Endothelial cell of umbilical vein (primary cell): ENCODE measurements around the gene RAMP2. TPM values are rescaled to one million over a fixed set of nuclear protein-coding genes. Genes with fewer than 3 reads are reported as not detected.
A peak's percentile ranks its signal among the peaks of the same experiment; 100 is the strongest.

ENCODE experiments used
- BruUV-seq: library from RNA; stranded (reverse); fragments of 400-500 nt; replicated peaks from 2 replicates; lab custom pipeline; 2021; lab: Mats Ljungman, UMichigan
- CTCF ChIA-PET: fragments of 300-600, 350-600 bp; sonication (Branson Sonifier 250); formaldehyde crosslinking; loops from one replicate; lab custom pipeline; 2021; ENCODE audit warnings: antibody characterized with exemption, inconsistent platforms; lab: Charles Lee
- POLR2A ChIA-PET: fragments of 300-600, 350-600 bp; sonication (Branson Sonifier 250); formaldehyde crosslinking; loops from one replicate; lab custom pipeline; 2021; ENCODE audit warnings: antibody characterized with exemption, inconsistent platforms; lab: Charles Lee
- DNase-seq: peaks from one replicate; pipeline ENCODE4 v3.0.0-alpha.2; 2011; ENCODE audit warnings: low read depth, low spot score
- FAIRE-seq: peaks from 2 replicates; lab custom pipeline; 2011; peaks lifted over from hg19 to GRCh38; lab: Jason Lieb, UNC
- H2AFZ ChIP-seq: 2 replicates; pipeline ENCODE4 v1.6.0; 2012; ENCODE audit warnings: low read depth, low read length, control low read depth, inconsistent platforms
- H3K27ac ChIP-seq: 2 replicates; pipeline ENCODE4 v1.5.1; 2011; ENCODE audit warnings: low read depth, mild to moderate bottlenecking, control low read depth, low read length, moderate library complexity; ENCODE audit not compliant: insufficient read depth
- H3K27me3 ChIP-seq, 2 experiments: 2 replicates each; pipeline versions ENCODE4 v1.6.0 to v1.6.1; 2011; ENCODE audit warnings: low read length in 2 of 2, mixed read lengths in 1 of 2; ENCODE audit not compliant: control insufficient read depth in 2 of 2, insufficient read depth in 2 of 2
- H3K36me3 ChIP-seq, 2 experiments: 2 replicates in 1 of 2; 3 replicates in 1 of 2; pipeline ENCODE4 v1.5.1; 2011; ENCODE audit warnings: low read length in 2 of 2, mild to moderate bottlenecking in 1 of 2, moderate library complexity in 1 of 2; ENCODE audit not compliant: control insufficient read depth in 2 of 2, insufficient read depth in 2 of 2; ENCODE audit errors: extremely low read depth in 1 of 2
- H3K4me1 ChIP-seq: 3 replicates; pipeline ENCODE4 v1.5.1; 2011; ENCODE audit warnings: mild to moderate bottlenecking, low read length; ENCODE audit not compliant: control insufficient read depth, insufficient read depth; ENCODE audit errors: extremely low read depth
- H3K4me2 ChIP-seq: 2 replicates; pipeline ENCODE4 v1.6.1; 2011; ENCODE audit warnings: low read length, control low read depth, mixed read lengths; ENCODE audit not compliant: insufficient read depth
- H3K4me3 ChIP-seq, 3 experiments: fragments of 200-600 bp in 1 of 3; sonication (generic), shearing (Covaris generic) in 1 of 3; replicated peaks in 1 of 3; 2 replicates each; pipeline ENCODE4 v1.5.1; 2011 to 2016; ENCODE audit warnings: control low read depth in 3 of 3, low read length in 3 of 3, mild to moderate bottlenecking in 2 of 3, inconsistent platforms in 1 of 3, low read depth in 1 of 3, moderate library complexity in 1 of 3; ENCODE audit not compliant: insufficient read depth in 1 of 3
- H3K79me2 ChIP-seq: 2 replicates; pipeline ENCODE4 v1.6.0; 2012; ENCODE audit warnings: low read length, inconsistent platforms; ENCODE audit not compliant: control insufficient read depth, insufficient read depth
- H3K9ac ChIP-seq: replicated peaks from 2 replicates; pipeline ENCODE3; 2011; ENCODE audit warnings: low read length, control low read depth; ENCODE audit not compliant: insufficient read depth; ENCODE audit errors: extremely low read depth
- H3K9me1 ChIP-seq: replicated peaks from 3 replicates; pipeline ENCODE4 v1.6.0; 2011; ENCODE audit warnings: mild to moderate bottlenecking, low read length; ENCODE audit not compliant: control insufficient read depth, insufficient read depth; ENCODE audit errors: extremely low read depth
- H3K9me3 ChIP-seq: replicated peaks from 2 replicates; pipeline ENCODE4 v1.5.1; 2012; ENCODE audit warnings: low read length, inconsistent platforms; ENCODE audit not compliant: control insufficient read depth, insufficient read depth
- H4K20me1 ChIP-seq: replicated peaks from 2 replicates; pipeline ENCODE3; 2011; ENCODE audit warnings: mild to moderate bottlenecking, low read length; ENCODE audit not compliant: control insufficient read depth, insufficient read depth; ENCODE audit errors: extremely low read depth
- EZH2 ChIP-seq: IDR thresholded peaks from 2 replicates; pipeline ENCODE4 v1.6.1; 2012; ENCODE audit warnings: borderline replicate concordance, low read depth, mild to moderate bottlenecking, moderate library complexity, low read length, inconsistent platforms; ENCODE audit not compliant: severe bottlenecking
- FOS ChIP-seq: IDR thresholded peaks from 2 replicates; pipeline ENCODE4 v1.6.1; 2011; ENCODE audit warnings: mild to moderate bottlenecking, low read length, moderate library complexity, borderline replicate concordance; ENCODE audit not compliant: insufficient read depth
- GATA2 ChIP-seq: IDR thresholded peaks from 2 replicates; pipeline ENCODE4 v1.7.0; 2011; ENCODE audit warnings: low read depth, mild to moderate bottlenecking, moderate library complexity, mixed read lengths, low read length; ENCODE audit not compliant: insufficient read length, insufficient read depth
- JUN ChIP-seq: IDR thresholded peaks from 2 replicates; pipeline ENCODE4 v1.6.1; 2011; ENCODE audit warnings: borderline replicate concordance, low read depth; ENCODE audit not compliant: insufficient read length, insufficient read depth
- MYC ChIP-seq: IDR thresholded peaks from one replicate; pipeline ENCODE4 v1.6.1; 2011; ENCODE audit warnings: mild to moderate bottlenecking, low read depth, low read length
- POLR2A ChIP-seq: IDR thresholded peaks from 2 replicates; pipeline ENCODE4 v1.6.1; 2012; ENCODE audit warnings: low read depth, mild to moderate bottlenecking, control low read depth, low read length
- POLR2AphosphoS5 ChIP-seq: IDR thresholded peaks from 2 replicates; pipeline ENCODE4 v1.6.1; 2012; ENCODE audit warnings: low read depth, mild to moderate bottlenecking, control low read depth, low read length, moderate library complexity; ENCODE audit not compliant: insufficient read depth
- dilution Hi-C: fragments of 300-500 bp; cut with MboI; formaldehyde crosslinking; loops from one replicate; pipeline ENCODE4 v1.15.0; 2019; ENCODE audit warnings: low sequenced_read_pairs; ENCODE audit not compliant: extremely low pct_ligation_motif_present
- intact Hi-C: fragments of 100-400 bp; cut with micrococcal nuclease; formaldehyde crosslinking; loops from one replicate; pipeline ENCODE4 v1.10.0; 2022
- polyA plus RNA-seq, 4 experiments: library from polyadenylated mRNA; depleted of rRNA in 3 of 4; stranded (reverse) in 3 of 4; unstranded in 1 of 4; fragments of >200 nt; gene quantifications; 2 replicates each; pipeline versions ENCODE4 v1.2.1 to v1.2.3, GENCODE V29; 2011 to 2012; ENCODE audit warnings: missing spikeins in 1 of 4
- total RNA-seq: library from RNA; stranded (reverse); gene quantifications from 2 replicates; pipeline ENCODE4 v1.2.3, GENCODE V29; 2021
- TF ChIP-seq, protein P1 (sequence below), 2 donors: IDR thresholded peaks; 1 replicate in 1 of 2; 2 replicates in 1 of 2; pipeline ENCODE4 v1.5.1; 2011; ENCODE audit warnings: low read length in 2 of 2, mild to moderate bottlenecking in 2 of 2, moderate library complexity in 2 of 2, control low read depth in 1 of 2, inconsistent platforms in 1 of 2, low read depth in 1 of 2; ENCODE audit not compliant: insufficient read depth in 1 of 2; ENCODE audit errors: extremely low read depth in 1 of 2
- TF ChIP-seq, protein P2 (sequence below): IDR thresholded peaks from 2 replicates; pipeline ENCODE4 v1.6.1; 2011; ENCODE audit not compliant: insufficient read depth, insufficient read length

RAMP2 gene
- total and polyA plus RNA-seq, 2 donors (not counting 3 experiments of a cell fraction or from before 2014, with no cell fraction given), result 106 to 192 TPM

DNA sequence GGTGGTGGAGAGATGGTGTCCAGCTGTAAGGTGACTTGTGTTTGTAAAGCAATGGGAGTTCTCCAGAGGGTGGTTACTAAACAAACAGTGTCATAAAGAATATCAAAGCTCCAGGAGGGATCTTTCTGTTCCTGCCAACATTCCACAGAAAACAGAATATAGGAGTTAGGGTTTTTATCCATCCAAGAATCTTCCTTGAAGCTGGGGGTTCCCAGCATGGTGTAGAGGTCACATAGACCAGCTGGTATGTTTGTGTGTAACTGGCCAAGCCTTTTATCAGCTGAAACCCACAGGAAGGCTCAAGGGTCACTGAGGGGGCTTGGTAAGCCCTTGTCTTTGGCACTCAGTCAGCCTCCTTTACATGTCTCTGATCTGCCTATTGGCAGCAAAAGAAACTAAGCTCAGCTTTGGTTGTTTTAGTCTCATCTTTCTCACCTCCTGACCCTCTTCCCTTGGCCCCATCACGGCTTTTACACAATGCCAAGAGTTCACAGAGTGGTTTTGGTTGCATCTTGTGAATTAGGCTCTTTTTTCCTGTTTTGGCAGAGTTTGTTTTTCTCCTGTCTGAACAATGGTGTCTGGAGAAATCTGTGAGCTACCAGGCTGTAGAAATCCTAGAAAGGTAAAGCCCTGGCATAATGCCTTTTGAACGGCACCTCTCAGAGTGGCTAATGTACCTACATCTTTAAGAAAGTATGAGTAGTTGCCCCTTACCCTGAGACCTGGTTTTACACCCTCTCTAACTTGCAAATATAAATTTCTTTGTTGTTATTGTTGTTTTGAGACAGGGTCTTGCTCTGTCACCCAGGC lies 42.3 kb downstream of the RAMP2 start:
- Histone ChIP-seq H3K27ac (no peak overlapping the region), H3K79me2 (no peaks in the 10 kb centered on the region), H3K9ac (no peak overlapping the region), H3K9me1 (no peaks in the 10 kb centered on the region), H3K27me3 (no peaks in the 10 kb centered on the region), H4K20me1 (no peaks in the 10 kb centered on the region), H3K4me1 (no peaks in the 10 kb centered on the region), H3K9me3 (no peaks in the 10 kb centered on the region), H3K4me3 (no peak overlapping the region), H3K36me3 (no peaks in the 10 kb centered on the region), H3K4me2 (no peak overlapping the region), H2AFZ (no peak overlapping the region)
- DNase-seq (peak; percentile 36), FAIRE-seq (no peak)
- TF ChIP-seq FOS (no peak), POLR2AphosphoS5 (no peak), POLR2A (no peak), GATA2 (no peak), MYC (no peak), EZH2 (no peak), JUN (no peak)
- TF ChIP-seq, protein P1, sequence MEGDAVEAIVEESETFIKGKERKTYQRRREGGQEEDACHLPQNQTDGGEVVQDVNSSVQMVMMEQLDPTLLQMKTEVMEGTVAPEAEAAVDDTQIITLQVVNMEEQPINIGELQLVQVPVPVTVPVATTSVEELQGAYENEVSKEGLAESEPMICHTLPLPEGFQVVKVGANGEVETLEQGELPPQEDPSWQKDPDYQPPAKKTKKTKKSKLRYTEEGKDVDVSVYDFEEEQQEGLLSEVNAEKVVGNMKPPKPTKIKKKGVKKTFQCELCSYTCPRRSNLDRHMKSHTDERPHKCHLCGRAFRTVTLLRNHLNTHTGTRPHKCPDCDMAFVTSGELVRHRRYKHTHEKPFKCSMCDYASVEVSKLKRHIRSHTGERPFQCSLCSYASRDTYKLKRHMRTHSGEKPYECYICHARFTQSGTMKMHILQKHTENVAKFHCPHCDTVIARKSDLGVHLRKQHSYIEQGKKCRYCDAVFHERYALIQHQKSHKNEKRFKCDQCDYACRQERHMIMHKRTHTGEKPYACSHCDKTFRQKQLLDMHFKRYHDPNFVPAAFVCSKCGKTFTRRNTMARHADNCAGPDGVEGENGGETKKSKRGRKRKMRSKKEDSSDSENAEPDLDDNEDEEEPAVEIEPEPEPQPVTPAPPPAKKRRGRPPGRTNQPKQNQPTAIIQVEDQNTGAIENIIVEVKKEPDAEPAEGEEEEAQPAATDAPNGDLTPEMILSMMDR (IDR thresholded peaks at IDR 0.05; ENCODE audit: extremely low read depth in 1 of 2, insufficient read depth in 1 of 2, low read depth in 1 of 2, low read length in 2 of 2), result no peak
- TF ChIP-seq, protein P2, sequence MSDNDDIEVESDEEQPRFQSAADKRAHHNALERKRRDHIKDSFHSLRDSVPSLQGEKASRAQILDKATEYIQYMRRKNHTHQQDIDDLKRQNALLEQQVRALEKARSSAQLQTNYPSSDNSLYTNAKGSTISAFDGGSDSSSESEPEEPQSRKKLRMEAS, result no peak
- POLR2A ChIA-PET, result interaction anchor here (0.6 kb wide), 1 partner anchor 111 kb away, joined by 3 read pairs; no protein-coding TSS in a partner anchor
- dilution Hi-C loops (no loop called here), intact Hi-C loops (no loop called here)
- no TSS peak for BruUV-seq
- CTCF ChIA-PET, result interaction anchor here (0.8 to 2.3 kb wide), 6 partner anchors 12 to 78 kb away, joined by 3 to 15 read pairs (median 6); partner anchors contain the start of gene BECN1
